HT1080 (cell line): Measurements from ENCODE around the gene LYL1. TPM values are rescaled to one million over a fixed set of nuclear protein-coding genes. Genes with fewer than 3 reads are reported as not detected.

Experiments
- DNase-seq: peaks from one replicate; pipeline ENCODE4 v3.0.0-alpha.2; 2015; ENCODE audit warnings: low read depth
- total RNA-seq: library from RNA; depleted of rRNA; stranded (reverse); fragments of >200 nt; shearing (Covaris generic); gene quantifications from 2 replicates; pipeline ENCODE4 v1.2.3, GENCODE V29; 2014

The LYL1 gene
- total RNA-seq, 1 experiment from 2014 or later, result not detected

DNA sequence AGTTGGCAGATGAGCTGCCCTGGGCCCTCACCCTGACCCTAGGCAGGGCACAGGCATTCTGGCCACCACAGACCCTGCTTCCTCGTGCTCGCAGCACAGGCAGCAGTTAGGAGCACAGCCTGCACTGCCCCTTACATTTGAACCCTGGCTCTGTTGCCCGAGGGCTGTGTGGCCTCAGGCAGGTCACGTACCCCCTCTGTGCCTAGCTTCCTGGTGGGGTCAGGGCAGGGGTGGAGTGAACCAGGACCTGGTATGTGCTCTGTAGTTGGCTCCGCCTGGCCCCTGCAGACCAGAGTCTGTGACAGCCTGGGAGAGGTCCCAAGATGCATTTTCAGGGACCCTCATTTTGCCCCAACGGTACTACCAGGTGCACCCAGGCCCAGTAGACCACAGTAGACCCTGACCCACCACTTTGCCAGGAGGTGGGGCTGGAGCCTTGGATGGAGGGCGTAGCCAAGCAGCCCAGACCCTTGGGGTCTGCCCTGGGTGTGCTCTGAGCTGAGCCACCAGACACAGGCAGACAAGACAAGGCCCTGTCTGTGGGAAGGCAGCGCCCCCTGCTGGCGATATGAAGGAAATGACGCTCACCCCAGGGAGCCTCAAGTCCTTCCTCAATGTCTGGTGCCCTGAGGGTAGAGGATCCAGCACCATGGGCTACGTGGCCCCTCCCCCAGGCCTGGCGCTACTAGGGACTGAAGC is 9.1 kb downstream of the LYL1 start:
- DNase-seq, result peak; percentile 78

DNA sequence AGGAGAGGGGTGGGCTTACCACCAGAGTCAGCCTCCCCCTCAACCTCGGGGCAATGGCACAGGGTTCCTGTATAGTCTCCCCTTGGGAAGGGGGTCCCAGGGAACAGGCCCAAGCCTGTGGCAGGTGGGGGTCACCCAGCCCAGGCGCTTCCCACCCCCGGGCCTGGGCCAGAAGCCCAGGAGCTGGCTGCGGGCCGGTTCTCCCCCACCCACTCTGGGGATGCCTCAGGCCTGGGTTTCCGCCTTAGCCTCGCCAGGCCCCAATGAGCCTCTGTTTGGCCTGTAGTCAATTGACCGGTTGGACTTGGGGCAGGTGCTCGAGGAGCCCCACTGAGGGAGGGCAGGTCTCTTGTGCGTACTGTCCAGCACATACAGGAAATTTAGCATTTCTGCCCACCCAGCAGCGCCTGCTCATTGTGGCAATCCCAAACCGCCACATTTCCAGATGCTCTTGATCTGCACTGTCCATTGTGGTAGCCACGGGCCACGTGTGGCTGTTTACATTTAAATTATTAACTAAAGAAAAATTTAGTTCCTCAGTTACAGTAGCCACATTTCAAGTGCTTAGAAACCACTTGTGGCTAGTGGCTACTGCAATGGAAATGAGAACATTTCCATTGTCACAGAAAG is 9.9 kb downstream of the LYL1 start:
- DNase-seq, result no peak

DNA sequence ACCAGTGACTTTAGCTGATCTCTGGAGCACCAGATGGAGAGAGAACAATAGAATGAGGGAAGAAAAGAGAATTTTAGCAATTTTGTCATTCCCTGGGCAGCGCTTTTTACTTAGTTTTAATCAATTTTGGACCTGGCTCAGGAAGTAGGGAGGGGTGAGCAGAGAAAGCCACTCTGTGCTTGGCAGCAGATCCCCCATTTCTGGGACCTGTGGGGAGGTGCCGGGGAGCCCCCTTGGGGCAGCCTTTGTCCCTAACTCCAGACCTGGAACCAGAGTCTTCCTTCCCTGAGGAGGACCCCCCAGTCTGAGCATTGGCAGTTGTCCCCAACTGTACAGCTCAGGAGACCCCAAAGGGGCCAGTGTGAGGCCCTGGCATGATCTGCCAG is 10.5 kb downstream of the LYL1 start:
- DNase-seq, result no peak

DNA sequence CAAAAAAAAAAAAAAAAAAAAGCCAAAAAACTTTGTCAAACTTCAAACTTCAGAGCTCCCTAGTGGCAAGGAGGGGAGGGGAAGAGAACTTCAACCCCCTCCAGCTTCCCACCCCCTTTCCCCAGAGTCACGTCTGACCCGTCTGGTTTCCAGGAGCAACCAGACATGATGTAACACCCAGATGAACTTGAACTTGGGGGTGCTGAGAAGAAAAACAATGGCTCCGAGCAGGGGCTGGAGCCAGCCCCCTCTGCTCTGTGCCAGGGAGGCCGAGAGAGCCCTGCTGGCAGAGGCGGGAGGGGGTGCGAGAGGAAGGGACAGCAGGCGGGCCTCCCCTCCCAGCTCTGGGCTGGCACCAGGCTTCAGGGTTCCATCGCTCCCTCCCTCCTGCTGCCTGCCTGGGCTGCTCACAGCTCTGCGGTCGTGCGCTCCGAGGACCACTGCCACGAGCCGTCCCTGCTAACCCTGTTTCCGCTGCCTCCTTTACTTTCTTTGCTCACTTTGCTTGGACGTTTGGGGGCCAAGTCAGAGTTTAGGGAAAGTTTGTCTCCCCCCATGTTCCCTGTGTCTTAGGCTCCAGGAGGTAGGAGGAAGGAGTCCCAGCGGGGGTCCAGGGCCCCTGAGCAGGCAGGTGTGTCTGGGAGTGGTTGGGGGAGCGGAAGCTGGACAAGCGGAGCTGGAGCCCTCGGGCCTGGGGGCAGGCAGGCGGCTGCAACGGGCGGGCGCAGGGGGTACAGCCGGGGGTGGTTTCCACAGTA is 11.1 kb downstream of the LYL1 start:
- no peak for DNase-seq

DNA sequence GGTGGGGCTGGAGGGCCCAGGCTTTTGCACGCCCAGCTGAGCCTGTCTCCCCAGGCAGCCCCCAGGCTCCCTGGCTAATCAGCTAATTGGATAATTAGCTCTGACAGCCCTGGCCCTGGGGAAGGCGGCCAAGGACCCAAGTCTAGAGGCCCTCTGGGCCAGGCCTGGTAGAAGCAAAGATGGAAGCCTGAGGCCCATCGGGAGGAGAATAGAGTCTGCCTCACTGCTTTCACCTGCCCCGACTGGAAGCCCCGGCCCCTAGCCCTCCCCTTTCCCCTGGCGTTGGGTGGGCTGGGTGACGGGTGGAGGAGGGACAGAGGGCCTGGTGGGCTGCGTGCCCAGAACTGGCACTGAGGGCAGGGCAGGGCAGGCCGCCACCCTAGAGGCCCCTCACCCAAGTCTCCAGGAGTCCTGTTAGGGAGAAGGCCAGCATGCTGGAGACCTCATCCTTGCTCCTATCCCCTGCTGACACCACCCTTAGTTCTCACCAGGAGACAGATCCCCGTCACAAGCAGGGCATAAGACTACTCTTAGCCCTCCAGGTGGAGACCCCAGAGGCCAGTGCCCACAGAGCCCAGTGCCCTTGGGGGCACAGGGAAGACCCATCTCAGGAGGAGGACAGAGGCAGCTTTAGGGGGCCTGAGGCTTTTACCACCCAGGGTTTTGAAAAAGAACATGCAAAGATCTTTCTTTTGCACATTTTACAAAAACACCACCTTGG is 12.0 kb downstream of the LYL1 start:
- DNase-seq, result no peak

DNA sequence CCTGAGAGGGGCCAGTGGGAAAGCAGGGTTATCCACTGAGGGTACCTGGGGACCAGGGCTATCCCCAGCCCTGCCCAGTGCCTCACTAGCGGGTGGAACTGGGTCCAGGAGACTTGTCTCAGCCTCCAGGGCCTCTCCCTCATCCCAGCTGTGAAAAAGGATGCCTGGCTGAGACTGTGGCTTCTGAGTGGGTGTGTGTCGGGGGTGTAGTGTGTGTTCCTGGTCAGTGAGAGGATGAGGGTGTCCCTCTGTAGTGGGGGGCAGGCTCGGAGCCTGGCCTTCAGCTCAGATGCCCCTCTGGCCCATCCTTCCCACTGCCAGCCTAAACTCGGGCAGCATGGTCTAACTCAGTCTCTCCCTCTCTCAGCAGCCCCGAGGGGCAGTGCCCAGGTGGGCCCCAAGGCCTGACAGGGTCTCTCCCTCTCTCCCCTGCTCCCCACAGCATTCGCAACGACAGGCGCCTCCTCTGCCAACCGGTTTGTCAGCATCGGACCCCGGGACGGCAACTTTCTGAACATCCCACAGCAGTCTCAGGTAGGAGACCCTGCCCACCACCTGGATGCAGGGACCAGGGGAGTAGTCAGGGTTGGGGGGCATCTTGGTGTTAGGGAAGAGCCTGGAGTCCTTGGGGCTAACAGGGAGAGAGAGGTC is 12.7 kb downstream of the LYL1 start:
- DNase-seq, result no peak

DNA sequence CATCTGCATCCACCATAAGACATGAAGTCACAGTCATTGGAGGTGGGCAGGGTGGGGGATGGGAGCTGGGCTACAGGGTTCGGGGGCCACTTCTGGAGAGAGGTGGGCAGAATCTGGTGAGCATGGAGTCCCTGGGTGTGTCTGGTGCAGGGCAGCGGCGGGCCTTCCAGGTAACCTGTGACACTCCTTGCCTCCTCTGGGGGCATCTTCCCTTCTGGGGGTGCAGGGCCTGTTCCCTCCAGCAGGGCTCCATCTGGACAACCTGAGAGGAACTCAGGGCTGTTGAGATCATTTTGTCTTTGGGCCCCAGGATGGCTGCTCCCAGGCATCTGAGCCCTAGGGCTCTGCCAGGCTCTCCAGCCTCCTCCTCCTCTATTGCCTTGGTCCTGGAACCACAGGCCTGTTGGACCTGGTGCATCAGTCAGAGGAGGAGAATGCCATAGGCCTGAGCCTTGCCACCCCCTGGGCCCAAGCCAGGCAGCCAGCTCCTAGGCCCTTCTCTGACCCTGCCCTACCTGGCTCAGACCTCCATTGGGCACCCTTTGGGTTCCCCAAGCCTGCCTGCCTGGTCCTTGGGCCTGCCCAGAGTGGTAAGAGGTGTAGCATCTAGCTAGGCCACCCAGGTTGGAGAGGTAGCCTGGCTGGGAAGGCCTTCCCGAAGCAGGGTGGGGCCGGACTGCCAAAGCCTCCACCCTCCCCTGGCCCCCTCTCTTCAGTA is 13.4 kb downstream of the LYL1 start:
- DNase-seq, result no peak

DNA sequence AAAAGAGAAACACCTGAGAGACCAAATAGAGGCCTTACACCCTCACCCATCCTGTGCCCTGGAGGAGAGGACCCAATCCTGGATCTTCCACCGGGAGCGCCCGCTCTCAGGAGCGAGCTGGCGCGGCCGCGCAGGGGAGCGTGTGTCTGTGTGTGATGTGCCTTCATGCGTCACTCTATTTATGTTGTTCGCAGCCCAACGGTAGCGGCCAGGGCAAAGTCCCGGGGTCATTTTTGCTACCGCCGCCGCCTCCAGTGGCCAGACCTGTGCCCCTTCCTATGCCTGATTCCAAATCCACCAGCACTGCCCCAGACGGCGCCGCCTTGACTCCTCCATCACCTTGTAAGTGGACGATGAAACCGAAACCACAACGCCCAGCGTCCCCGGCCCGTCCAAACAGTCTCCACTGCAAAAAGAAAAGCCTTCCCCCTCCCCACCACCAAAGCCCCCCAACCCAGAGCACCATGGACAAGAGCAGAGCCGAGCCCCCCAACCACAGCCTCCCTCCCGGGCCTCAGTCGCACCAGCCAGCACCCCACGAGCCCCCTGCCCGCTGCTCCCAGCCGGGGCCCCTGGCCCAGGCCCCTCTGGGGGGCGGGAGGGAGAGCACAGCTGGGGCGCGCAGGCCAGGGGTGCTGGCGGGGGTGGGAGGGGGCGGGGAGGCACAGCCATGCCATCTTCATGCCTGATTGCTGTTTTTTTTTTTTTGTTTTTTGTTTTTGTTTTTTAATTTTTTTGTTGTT is 14.7 kb downstream of the LYL1 start:
- DNase-seq, result no peak

DNA sequence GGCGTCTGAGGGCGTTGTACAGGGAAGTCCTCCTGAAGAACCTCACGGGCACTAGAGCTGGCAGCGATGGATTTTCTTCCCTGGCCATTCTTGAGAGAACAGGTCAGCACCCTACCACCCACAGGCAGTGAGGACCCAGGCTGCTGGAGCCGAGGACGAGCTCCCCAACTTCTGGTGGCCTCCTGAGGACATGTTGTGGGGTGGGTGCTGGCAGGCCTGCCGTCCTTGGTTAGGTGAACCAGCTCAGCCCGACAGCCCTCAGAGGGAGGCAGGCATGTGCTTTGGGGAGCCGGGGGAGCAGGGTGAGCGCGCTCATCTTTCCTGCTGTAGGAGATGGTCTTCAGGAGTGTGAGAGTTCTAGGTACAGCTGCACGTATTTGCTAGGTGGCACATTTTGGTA is 15.4 kb downstream of the LYL1 start:
- DNase-seq, result no peak

DNA sequence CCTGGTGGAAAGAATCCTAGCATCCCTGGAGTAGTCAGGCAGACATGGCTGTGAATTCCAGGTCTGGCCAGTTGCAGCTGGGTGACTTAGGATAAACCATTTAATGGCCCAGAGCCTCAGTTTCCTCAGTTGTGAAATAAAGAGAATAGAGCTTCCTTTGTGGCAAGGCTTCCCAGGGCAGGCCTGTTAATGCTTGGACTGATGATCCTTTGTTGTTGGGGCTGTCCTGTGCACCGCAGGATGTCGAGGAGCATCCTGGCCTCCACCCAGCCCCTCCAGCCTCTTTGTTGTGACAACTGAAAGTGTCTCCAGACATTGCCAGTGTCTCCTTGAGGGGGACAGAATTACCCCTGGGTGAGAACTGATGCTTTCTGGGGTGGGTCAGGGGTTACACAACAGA is 16.3 kb downstream of the LYL1 start:
- DNase-seq, result no peak

DNA sequence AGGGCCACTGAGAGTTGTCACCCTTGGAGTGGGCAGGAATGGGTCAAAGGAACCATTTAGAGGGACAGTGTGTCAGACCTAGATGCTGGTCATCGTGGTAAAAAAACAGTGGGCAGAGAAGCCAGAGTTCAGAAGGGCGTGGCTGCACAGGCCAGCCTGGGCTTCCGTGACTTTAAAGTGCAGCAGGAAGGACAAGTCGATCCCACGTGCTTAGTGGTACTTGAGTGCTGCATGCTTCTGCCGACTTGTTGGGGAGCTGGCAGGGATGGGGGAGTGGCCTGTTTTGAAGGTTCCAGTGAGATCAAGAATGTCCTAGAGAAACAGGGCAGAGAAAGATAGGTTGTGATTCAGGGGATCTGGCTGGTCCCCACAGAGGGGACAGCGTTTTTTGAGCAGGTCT is 17.0 kb downstream of the LYL1 start:
- DNase-seq, result no peak

DNA sequence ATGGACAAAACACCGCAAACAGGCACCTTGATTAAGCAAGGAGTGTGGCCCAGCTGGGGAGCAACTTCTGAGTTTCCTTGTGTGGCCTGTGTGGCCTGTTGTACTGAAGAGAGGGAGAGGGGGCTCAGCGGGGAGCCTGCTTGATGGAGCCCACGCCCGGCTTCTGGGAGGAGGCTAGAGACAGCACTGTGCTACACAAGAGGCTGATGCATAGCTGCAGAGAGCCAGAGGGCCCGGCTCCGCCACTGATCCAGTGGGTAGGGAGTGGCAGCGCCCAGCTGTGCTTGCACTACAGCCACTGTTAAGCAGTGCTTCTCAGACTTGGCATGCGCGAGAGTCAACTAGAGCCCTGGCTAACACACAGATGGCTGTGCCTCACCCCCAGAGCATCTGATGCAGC is 19.0 kb downstream of the LYL1 start:
- DNase-seq, result no peak

DNA sequence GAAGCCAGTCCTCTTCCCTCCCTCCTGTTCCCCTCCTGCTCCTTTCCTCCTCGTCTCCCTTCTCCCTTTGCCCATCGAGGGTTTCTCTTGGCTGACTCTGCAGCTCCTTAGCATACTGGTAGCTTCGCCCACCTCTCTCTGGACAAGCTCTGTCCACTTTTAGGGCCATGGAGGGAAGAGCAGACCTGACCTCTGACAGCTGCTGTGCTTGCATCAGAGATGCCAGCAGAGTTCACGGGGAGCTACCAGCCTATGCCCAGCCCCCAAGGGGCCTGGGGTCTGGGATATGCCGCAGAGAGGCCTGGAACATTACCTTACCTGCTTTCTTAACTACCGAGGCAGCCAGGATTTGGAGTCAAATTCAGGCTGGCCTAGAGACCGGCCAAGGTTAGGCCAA is 19.7 kb downstream of the LYL1 start:
- no peak for DNase-seq

DNA sequence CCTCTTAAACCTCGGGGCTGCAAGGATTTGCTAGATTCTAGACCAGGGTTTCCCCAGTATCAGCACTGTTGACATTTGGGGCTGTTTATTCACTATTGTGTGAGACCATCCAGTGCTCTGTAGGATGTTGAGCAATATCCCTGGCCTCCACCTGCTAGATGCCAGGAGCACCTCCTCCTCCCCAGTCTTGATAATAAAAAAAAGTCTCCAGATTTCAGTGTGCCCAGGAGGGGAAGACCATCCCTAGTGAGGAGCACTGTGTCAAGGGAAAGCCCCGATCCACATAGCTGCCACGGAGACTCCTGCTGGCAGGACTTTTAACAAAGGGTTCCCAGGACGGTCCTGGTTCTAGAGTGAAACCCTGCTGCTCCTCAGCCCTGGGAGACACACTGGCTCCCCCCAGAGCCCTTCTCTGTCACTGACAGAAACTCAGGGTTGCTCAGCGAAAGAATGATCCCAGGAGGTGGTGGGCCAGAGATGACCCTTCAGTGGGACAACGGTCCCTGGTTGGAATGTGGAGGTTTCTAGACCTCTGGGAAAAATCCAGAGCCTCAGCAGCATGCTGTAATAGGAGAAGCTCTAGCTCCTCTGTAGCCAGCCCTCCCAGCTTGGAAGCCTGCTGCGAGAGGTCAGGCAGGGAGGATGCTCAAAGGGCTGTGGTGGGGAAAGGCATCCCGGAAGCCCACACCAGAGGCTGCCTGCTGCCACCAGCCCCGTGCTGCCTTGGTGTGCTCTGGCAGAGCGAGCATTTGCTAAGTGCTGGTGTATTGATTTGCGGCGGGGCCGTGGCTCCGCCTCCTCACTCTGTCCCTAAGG is 20.3 kb downstream of the LYL1 start:
- peak; percentile 38 for DNase-seq

DNA sequence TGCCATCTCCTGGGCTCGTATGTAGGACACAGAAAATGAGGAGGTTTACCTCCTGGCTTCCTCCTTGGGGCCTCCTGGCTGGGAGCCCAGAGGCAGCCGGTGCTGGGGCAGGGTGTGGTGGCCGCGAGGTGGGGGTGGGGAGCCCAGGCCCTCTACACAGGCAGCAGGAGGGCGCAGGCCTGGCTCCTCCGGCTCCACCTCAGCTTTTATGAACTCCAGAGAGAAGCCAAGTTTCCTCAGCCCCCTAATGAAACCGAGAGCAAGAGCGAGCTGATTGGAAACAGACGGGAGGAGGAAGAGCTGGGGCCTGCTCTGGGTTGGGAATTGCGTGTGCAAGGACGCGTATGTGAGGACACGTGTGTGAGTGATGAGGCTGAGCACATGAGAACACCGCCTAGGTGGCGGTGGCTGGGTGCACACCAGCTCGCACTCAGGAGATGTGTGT is 23.1 kb downstream of the LYL1 start:
- no peak for DNase-seq

DNA sequence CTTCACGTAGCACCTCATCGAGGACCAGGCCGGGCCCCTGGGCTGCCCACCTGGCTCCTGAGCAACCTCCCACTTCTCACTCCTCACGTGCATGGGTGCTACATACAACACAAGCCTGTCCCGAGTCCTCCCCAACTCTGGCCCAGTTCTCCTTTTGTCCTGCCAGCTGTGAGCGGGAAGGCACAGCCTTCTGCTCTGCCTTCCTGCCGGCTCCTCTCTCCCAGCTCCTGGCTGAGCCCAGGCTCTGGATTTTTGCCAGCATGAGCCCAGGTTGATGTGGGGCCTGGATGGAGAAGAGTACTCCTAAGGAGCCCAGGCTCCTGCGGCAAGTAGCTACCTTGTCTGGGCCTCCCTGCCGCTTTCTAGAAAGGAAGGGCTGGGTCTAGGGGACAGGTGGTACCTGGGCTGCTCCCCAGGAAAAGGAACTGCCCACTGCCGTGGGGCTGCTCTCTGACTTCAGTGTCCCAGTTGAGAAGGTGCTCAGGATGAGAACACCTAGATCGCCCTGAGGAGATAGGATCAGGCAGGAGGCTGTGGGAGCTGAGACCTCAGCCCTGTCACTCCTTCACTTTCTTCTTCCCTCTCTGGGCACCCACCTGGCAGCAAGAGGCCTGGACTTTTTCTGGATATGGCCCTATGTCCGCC is 23.6 kb downstream of the LYL1 start:
- no peak for DNase-seq

DNA sequence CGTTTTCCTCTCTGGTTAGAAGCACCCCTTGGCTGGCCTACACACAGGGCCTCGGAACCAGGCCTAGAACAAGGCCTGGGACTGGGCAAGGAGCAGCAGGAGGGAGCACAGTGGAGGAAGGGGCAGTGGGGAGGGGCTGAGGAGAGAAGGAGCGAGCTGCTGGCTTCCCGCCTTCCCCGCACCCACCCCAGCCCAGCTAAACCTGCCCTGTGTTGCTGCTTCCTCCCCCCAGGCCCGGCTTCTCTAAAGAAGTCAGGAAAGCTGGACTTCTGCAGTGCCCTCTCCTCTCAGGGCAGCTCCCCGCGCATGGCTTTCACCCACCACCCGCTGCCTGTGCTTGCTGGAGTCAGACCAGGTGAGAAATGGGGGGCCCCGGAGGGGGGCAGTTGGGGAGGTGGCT is 24.3 kb downstream of the LYL1 start:
- no peak for DNase-seq

DNA sequence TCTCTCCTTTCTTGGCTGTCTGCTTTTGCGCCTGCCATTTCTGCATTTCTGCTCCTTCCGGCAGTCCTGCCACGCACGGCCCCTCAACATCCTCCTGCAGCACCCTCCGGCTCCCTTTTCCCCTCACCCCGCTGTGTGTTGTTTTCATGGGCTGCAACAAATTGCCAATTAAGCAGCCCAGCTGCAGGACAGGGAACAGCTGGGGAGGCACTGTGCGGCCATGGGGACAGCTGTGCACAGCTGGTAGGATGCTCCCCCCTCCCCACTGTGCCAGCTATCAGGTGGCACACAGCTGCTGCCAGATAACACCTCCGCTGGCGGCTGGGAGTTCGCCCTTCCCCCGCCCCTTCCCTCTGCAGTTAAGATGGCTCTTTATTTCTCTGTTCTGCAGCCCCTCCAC is 25.4 kb downstream of the LYL1 start:
- no peak for DNase-seq

DNA sequence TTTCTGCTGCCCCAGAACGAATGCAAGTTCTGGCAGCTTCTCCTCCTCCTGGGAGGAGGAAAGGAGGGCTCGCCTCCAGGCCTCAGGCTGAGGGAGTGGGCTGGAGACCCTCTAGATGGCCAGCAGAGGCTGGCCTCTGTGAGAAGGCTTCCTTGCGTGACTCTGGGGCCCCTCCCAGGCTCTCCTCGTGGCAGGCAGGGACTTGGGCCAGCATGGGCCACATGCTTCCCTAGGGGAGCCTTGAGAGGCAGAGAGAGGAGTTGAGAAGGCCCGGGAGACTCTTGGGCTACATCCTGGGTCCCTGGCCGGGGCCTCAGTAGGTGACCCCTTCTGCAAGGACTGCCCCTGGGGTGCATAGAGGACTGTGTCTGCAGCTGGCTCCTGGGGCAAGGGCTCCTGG is 25.9 kb downstream of the LYL1 start:
- no peak for DNase-seq
